HG03457 (cell line): ENCODE results near the gene NDUFV1.
"Not testable (repeated sequence)": the region's sequence is repeated elsewhere in the genome, so short reads cannot be mapped to it uniquely, and the experiment has no call there.

Source experiments
- ATAC-seq: cut with Tn5 transposase; IDR thresholded peaks from one replicate; pipeline ENCODE4 v1.9.1; 2021; ENCODE audit warnings: moderate number of reproducible peaks; ENCODE audit not compliant: unreplicated experiment

Gene NDUFV1

DNA sequence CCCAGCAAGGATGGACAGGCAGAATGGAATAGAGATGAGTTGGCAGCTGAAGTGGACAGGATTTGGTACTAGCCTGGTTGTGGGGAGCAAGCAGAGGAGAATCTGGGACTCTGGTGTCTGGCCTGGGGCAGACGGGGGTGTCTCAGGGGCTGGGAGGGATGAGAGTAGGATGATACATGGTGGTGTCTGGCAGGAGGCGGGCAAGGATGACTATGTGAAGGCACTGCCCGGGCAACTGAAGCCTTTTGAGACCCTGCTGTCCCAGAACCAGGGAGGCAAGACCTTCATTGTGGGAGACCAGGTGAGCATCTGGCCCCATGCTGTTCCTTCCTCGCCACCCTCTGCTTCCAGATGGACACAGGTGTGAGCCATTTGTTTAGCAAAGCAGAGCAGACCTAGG lies 20.8 kb upstream of the NDUFV1 start:
- ATAC-seq = no peak

DNA sequence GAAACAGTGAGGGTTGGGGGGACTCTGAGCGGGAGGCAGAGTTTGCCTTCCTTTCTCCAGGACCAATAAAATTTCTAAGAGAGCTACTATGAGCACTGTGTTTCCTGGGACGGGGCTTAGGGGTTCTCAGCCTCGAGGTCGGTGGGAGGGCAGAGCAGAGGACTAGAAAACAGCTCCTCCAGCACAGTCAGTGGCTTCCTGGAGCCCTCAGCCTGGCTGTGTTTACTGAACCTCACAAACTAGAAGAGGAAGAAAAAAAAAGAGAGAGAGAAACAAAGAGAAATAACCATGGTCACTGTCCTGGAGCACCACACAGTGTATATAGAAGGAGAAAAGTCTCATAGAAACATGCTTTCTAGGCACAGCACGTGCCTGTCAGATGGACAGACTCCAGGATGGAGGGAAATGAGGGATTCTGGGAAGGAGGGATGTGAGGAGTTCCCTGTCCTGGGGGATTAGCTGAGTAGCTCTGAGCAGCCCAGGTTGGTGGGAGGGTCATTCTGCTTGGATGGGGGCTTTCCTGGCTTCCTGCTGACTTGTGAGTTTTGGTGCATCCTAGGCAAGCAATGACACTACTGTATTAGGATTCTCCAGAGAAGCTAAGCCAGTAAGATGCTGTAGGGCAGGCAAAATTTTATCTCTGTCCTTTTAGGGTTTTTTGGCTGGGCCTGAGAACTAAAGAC lies 20.0 kb upstream of the NDUFV1 start:
- ATAC-seq = no peak

DNA sequence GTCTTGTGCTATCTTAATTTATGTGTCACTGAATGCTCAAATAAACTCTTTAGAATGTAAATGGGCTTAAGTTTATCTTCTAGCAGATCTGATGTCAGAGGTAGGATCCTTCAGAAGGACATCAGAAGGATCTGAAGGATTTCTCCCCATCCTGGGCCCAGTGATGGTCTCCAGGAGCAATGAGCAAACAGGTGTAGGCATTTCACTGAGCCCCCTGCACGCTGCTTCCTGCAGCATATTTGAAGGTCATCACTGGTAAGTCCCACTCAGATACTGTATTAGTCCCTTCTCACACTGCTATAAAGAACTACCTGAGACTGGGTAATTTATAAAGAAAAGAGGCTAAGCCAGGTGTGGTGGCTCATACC lies 18.6 kb upstream of the NDUFV1 start:
- no peak for ATAC-seq

DNA sequence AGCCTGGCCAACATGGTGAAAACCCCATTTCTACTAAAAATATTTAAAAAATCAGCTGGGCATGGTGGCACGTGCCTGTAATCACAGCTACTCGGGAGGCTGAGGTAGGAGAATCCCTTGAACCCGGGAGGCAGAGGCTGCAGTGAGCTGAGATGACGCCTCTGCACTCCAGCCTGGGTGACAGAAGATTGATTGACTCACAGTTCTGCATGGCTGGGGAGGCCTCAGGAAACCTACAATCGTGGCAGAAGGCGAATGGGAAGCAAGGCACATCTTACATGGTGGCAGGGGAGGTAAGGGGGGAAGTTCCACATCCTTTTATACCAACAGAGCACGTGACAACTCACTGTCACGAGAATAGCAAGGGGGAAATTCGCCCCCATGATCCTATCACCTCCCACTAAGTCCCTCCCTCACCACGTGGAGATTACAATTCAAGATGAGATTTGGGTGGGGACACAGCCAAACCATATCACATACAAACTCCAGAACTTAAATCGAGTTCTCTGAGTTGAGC lies 17.8 kb upstream of the NDUFV1 start:
- not testable (repeated sequence) for ATAC-seq

DNA sequence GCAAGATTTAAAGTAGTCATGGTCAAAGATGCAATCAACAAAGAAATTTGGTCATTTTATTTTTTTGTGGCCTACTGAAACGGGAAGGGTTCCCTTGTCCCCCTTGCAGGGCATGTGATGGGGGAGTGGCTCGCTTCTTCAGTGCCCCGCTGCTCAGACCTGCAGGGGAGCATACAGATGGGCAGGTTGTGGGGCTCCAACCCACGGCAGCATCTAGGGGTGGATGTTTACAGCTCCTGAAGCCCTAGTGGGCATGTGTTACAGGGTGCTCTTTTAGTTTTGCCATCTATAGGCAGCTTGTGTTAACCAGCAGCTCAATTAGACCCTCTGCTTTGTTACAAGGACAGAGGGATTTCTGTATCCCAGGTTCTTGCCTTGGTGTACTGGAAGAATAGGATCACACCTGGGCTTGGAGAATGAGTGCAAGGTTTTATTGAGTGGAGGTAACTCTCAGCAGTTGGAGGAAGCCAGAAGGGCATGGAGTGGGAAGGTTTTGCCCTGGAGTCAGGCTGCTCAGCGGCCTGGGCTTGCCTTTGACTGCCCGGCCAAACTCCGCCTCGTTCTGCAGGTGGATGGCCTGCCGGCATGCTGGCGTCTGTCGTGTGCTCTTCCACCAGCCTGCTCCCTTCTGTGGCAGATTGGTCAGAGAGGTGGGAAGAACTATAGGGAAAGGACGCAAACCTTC lies 13.7 kb upstream of the NDUFV1 start:
- no peak for ATAC-seq

DNA sequence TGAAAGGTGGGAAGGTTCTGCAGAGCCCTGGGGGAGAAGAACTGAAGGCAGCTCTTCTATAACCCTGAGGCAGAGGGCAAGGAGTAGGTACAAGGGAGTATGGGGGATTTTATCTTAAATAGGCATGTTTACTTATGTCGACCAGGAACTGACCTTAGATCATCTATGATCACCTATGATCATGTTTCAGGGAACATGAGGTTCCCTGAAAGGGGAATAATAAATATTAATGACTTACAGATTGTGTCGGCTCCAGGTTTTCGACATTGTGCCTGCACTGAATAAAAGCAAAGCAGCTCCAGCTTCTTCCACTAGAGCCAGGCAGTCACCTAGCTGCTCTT lies 13.2 kb upstream of the NDUFV1 start:
- ATAC-seq = no peak

DNA sequence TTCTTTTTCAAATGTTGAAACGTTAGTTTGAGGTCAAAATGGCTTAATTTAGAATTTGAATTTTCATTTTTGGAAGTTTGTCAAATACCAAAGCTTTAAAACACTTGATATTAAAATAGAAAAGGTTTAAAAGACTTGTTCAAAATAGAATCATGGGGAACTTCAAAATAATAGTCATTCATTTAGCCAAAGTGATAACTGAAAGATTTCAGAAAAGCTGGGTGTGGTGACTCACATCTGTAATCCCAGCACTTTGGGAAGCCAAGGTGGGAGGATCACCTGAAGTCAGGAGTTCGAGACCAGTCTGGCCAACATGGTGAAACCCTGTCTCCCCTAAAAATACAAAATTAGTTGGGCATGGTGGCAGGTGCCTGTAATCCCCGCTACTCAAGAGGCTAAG lies 12.3 kb upstream of the NDUFV1 start:
- ATAC-seq = no peak

DNA sequence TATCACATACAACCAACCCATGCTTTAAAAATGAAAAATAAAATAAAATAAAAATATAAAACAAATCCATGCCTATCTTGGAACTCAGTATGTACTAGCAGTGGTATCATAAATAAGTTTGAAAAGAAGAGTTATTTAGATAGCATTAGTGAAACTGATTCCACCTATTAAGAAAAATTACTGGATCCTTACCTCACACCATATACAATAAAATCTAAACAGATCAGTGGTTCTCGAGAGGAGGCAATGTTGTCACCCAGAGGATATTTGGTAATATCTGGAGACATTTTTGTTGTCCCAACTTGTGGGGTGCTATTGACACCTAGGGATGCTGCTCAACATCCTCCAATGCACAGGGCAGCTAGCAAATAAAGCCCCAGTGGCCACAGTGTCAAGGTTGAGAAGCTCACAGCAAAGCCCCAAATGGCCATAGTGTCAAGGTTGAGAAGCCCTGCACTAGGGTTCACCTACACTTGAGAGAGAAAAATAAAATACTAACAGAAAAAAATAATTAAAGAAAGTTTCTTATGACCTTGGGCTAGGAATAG lies 9.9 kb upstream of the NDUFV1 start:
- ATAC-seq = no peak

DNA sequence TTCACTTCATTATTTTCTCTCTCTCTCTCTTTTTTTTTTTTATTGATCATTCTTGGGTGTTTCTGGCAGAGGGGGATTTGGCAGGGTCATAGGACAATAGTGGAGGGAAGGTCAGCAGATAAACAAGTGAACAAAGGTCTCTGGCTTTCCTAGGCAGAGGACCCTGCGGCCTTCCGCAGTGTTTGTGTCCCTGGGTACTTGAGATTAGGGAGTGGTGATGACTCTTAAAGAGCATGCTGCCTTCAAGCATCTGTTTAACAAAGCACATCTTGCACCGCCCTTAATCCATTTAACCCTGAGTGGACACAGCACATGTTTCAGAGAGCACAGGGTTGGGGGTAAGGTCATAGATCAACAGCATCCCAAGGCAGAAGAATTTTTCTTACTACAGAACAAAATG lies 9.3 kb upstream of the NDUFV1 start:
- ATAC-seq = not testable (repeated sequence)

DNA sequence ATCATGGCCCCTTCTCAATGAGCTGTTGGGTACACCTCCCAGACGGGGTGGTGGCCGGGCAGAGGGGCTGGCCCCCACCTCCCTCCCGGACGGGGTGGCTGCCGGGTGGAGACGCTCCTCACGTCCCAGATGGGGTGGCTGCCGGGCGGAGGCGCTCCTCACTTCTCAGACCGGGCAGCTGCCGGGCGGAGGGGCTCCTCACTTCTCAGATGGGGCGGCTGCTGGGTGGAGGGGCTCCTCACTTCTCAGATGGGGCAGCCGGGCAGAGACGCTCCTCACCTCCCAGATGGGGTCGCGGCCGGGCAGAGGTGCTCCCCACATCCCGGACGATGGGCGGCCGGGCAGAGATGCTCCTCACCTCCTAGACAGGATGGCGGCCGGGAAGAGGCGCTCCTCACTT lies 8.8 kb upstream of the NDUFV1 start:
- not testable (repeated sequence) for ATAC-seq

DNA sequence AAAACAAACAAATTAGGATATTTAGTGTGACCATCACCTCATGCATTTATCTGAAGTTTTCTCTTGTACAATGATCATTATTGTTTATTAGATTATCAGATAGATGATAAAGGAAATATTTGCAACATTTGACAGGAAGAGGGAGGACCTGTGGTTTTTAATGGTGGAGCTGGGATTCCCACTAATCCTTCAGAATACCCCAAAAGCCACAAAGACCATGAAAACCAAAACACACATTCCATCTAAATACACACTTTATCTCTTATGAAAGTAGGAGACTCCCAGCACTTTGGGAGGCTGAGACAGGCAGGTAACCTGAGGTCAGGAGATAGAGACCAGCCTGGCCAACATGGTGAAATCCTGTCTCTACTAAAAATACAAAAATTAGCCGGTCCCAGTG lies 7.6 kb upstream of the NDUFV1 start:
- ATAC-seq = no peak

DNA sequence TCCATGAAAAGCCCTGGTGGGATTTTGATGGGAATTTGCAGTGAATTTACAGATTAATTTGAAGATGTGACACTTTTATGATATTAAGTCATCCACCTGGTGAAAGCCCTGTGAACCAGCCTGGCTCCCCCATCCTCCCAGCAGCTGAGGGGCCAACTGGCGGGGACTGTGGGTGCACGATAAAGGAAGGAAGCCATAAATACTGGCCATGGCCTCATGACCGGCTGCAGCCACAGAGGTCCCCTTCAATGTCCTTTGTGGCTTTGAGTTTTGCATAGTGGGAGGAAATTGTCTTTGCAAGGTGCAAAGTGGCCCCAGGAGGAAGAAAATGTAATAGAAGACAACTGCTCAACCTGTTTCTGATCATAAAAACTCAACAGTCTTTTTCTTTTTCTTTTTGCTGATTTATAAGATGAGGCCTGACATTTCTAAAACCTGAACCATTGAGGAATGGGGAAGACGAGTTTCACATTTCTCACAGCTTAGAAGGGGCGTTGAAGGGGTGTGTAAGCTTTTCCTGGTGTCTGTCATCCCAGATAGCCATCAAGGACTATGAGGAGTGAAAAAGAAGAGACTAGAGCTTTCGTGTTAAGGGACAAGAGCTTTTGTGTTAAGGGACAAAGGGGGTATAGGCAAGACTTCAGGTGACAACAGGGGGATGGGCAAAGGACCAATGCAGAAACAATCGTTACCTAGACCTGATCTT lies 6.3 kb upstream of the NDUFV1 start:
- no peak for ATAC-seq

DNA sequence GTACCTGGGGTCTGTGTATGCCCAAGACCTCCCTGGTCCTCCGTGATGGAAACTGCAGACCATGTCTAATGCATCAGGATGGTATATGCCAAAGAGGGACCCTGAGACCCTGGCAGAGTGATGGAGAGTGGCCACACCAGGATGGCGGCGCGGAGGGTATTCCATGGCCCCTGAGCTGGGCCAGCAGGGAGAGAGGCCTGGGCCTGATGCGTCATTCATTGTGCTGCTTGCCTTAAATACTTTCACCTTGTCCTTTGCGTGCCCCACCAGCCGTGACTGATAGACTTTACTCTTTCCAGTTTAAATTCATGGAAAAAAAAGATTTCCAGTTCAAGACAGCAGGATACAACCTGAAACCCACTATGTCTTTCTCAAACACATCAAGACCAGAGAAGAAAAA lies 5.6 kb upstream of the NDUFV1 start:
- no peak for ATAC-seq

DNA sequence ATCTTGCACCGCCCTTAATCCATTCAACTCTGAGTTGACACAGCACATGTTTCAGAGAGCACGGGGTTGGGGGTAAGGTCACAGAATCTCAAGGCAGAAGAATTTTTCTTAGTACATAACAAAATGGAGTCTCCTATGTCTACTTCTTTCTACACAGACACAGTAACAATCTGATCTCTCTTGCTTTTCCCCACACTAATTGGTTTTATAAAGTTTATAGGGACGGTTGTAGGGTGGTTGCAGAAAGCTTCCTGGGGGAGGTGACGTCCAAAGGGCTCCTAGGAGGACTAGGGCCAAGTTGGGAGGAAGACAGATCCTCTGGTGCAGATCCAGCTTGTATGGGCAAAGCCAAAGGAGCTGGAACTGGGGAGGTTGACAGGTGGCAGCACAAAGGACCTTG lies 2.6 kb upstream of the NDUFV1 start:
- not testable (repeated sequence) for ATAC-seq

DNA sequence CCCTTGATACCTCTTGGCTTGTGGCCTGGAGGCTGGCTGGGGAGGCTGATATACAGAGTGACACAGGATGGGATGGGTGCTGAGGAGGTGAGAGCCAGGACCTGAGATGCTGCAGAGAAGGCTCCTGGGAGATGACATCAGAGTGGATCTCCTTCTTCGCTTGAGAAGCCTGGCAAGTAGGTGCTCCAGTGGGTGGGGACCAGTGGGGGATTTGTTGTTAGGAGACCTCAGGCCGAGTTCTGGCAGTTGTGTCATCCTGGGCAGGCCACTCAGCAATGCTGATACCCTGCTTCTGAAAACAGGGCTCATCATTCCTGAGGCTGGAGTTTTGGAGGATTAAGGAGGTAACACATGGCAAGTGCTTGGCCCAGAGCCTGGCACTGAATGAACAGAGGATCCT lies 1.9 kb upstream of the NDUFV1 start:
- no peak for ATAC-seq

DNA sequence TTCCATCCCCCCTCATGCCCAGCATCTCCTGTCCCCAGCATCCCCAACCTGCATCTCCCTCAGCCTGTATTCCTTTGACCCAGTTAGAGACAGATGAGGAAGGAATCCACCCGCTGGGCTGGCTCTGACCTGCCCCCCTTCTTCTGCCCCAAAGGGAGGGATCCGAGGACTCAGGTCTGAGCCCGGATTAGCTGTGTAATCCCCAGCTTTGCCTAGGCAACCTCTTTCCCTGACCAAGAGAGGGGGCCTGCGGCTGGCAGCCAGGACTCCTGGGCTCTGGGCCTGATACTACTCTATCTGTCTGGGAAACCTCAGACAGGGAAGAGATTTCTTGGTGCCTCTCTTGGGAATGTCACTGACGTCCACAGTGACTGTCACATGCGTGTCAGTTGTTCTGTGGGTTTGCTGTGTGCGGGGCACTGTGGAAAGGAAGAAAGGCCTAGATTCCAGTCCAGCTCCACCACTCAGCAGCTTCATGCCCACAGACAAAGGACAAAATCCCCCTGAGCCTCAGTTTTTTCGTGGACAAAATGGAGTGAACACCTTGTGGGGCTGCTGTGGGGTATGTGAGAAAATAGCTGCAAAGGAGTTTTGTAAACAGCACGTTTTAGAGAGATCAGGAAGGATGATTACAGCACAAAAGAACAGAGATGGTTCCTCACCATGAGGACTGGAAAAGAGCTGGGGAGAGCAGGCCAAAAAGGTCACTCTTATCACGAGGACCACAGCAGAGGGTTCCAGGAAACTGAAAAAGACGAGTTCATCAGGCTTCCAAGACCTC lies 1.3 kb upstream of the NDUFV1 start:
- no peak for ATAC-seq

DNA sequence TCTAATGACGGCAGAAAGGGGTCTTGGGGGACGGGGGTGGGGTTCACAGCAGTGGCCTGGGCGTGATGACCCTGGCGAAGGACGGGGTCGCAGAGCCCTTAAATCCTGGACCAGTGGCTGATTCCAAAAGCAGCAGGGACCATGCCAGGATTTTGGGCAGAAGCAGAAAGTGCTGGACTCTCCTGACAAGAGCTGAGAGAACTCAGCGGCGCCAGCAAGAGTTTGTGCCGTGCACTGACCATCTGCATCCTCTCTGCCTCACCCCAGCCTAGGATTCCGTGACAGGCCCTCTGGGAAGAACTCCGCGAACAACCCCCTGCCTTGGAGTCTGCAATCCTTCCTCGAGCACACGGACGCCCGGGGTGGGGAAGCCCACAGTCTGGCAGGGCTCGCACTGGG lies 644 bp upstream of the NDUFV1 start:
- no peak for ATAC-seq

DNA sequence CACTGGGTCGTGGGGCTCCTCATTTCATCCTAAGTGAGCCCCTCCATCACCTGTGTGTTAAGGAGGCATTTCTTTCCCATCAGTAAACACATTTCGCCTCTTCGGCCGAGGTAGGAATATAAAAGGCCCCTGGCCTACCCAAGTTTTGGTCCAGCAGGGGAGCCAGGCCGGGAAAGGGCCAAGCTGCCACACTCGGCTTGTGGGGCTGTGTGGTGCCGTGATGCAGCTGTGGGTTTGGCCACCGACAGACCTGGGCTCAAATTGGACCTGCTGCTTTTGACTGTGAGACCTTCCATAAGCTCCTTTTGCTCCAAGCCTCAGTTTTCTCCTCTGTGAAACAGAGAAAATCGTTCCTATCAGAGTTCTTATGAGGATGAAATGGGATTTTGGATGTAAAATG lies 771 bp downstream of the NDUFV1 start:
- no peak for ATAC-seq

DNA sequence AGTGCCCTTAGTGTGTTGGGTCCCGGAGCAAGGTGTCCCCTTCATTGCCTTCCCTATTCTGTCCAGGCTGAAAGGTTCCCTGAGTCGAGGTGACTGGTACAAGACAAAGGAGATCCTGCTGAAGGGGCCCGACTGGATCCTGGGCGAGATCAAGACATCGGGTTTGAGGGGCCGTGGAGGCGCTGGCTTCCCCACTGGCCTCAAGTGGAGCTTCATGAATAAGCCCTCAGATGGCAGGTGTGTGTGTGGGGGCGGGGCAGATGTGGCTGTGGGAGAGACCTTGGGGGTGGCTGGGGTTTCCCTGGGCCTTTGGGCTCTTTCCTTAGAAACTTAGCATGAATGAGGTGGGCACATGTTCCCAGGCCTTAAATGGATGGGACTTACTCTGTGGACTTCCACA lies 1.8 kb downstream of the NDUFV1 start:
- no peak for ATAC-seq

DNA sequence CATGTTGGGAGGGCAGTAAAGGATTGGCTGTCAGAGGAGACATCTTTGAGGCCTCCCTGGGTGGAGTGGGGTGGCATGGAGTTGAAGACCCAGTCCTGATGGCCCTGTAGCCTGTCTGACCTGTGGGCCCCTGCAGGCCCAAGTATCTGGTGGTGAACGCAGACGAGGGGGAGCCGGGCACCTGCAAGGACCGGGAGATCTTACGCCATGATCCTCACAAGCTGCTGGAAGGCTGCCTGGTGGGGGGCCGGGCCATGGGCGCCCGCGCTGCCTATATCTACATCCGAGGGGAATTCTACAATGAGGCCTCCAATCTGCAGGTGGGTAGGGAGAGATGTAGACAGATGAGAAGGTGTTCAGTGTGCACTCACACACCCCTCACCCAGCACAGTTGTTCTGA lies 2.6 kb downstream of the NDUFV1 start:
- ATAC-seq = no peak

DNA sequence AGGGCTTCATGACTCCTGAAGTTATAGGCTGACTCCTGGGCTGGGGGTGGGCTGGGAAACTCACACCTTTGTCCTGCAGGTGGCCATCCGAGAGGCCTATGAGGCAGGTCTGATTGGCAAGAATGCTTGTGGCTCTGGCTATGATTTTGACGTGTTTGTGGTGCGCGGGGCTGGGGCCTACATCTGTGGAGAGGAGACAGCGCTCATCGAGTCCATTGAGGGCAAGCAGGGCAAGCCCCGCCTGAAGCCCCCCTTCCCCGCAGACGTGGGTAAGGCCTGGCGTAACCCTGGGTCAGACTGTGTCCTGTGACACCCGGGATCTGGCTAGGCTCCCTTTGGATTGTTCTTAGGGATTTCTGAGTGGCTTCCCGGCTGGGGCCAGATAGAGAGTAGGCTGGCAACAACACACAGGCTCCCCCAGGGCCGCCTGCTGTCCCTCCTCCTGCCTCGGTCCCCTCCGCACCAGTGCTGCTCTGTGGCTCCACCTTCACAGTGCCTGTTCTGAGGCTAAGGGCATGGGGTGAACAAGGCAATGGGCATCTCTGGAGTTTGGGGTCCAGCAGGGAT lies 3.6 kb downstream of the NDUFV1 start:
- ATAC-seq = no peak
